ENCODE measurements around the gene PNMT. TPM values are rescaled to one million over a fixed set of nuclear protein-coding genes. Genes with fewer than 3 reads are reported as not detected.

The PNMT gene
- total and polyA plus RNA-seq, 2 of the 13 experiments (the other 11 are each of a cell fraction or from before 2014, with no cell fraction given): 0.25 TPM; not detected in 1

- TF ChIP-seq AKNA (CRISPR knock-in tag; IDR thresholded peaks at IDR 0.05; ENCODE audit: borderline replicate concordance) (no peak), ARHGAP35 (CRISPR knock-in tag; IDR thresholded peaks at IDR 0.05; ENCODE audit: borderline replicate concordance) (no peak), NFYC (CRISPR knock-in tag; IDR thresholded peaks at IDR 0.05) (no peak), CBX2 (IDR thresholded peaks at IDR 0.05; ENCODE audit: low read depth, low read length) (no peak), CBX2 (CRISPR knock-in tag; IDR thresholded peaks at IDR 0.05; ENCODE audit: low read depth) (no peak), HOXA9 (CRISPR knock-in tag; IDR thresholded peaks at IDR 0.05; ENCODE audit: borderline replicate concordance) (no peak), HIC2 (CRISPR knock-in tag; IDR thresholded peaks at IDR 0.05; ENCODE audit: low read depth) (peak; percentile 0; the same call in 1 of the 2 replicates), SCMH1 (CRISPR knock-in tag; IDR thresholded peaks at IDR 0.05; ENCODE audit: borderline replicate concordance) (no peak), ZNF7 (CRISPR knock-in tag; IDR thresholded peaks at IDR 0.05) (no peak), NFYB (CRISPR knock-in tag; IDR thresholded peaks at IDR 0.05) (no peak), ZNF790 (CRISPR knock-in tag; IDR thresholded peaks at IDR 0.05; ENCODE audit: borderline replicate concordance) (no peak), ZNF713 (CRISPR knock-in tag; IDR thresholded peaks at IDR 0.05) (no peak), ZNF687 (CRISPR knock-in tag; IDR thresholded peaks at IDR 0.05) (no peak), ZMAT5 (CRISPR knock-in tag; IDR thresholded peaks at IDR 0.05; ENCODE audit: borderline replicate concordance, low read depth) (no peak)
These were observed 18.9 kb downstream of the PNMT start (continued) for GRCh38 chr17:39687101-39687545.
